HG03571 (cell line): ENCODE measurements around the gene SF1.

Experiments
- ATAC-seq: cut with Tn5 transposase; IDR thresholded peaks from one replicate; pipeline ENCODE4 v1.9.1; 2021; ENCODE audit not compliant: unreplicated experiment

The SF1 gene

GRCh38 chr11:64728757-64729365, 49.5 kb downstream of the SF1 start:
- no peak for ATAC-seq

- ATAC-seq, result no peak
Measured at GRCh38 chr11:64726867-64727530, 51.3 kb downstream of the SF1 start.

- ATAC-seq, result no peak
Measured at GRCh38 chr11:64726211-64726641, 52.1 kb downstream of the SF1 start.

GRCh38 chr11:64724863-64725532, 53.3 kb downstream of the SF1 start:
- no peak for ATAC-seq

- no peak for ATAC-seq
Measured at GRCh38 chr11:64723907-64724862, 54.2 kb downstream of the SF1 start.

- ATAC-seq, result peak; percentile 58
Measured at GRCh38 chr11:64723117-64723906, 55.0 kb downstream of the SF1 start, which contains the start of gene NRXN2. TSS of gene NRXN2 (minus strand) at chr11:64723197. CDS start at chr11:64713699, 9,498 bp downstream.

GRCh38 chr11:64722141-64723065, 55.9 kb downstream of the SF1 start:
- no peak for ATAC-seq

GRCh38 chr11:64721359-64721699, 57.0 kb downstream of the SF1 start:
- no peak for ATAC-seq

GRCh38 chr11:64720640-64721358, 57.5 kb downstream of the SF1 start:
- ATAC-seq, result no peak

- ATAC-seq, result no peak
Measured at GRCh38 chr11:64720167-64720566, 58.2 kb downstream of the SF1 start.

GRCh38 chr11:64719406-64719805, 58.9 kb downstream of the SF1 start:
- no peak for ATAC-seq

GRCh38 chr11:64718780-64719124, 59.6 kb downstream of the SF1 start:
- ATAC-seq, result no peak

GRCh38 chr11:64718084-64718779, 60.1 kb downstream of the SF1 start:
- no peak for ATAC-seq

GRCh38 chr11:64717268-64717578, 61.1 kb downstream of the SF1 start:
- no peak for ATAC-seq

GRCh38 chr11:64716473-64717267, 61.7 kb downstream of the SF1 start:
- no peak for ATAC-seq

GRCh38 chr11:64715756-64716472, 62.4 kb downstream of the SF1 start:
- no peak for ATAC-seq

- no peak for ATAC-seq
Measured at GRCh38 chr11:64715110-64715509, 63.2 kb downstream of the SF1 start.
